Keratinocyte (primary cell): Measurements from ENCODE around the gene SLC31A2. TPM values are rescaled to one million over a fixed set of nuclear protein-coding genes. Genes with fewer than 3 reads are reported as not detected.

Experiments
- DNase-seq: peaks from one replicate; pipeline ENCODE4 v3.0.0-alpha.2; 2011; ENCODE audit warnings: low read depth, missing footprints, low spot score
- FAIRE-seq: peaks from 2 replicates; lab custom pipeline; 2011; peaks lifted over from hg19 to GRCh38; lab: Jason Lieb, UNC
- H2AFZ ChIP-seq: 2 replicates; pipeline ENCODE4 v1.6.0; 2012; ENCODE audit warnings: low read length, control low read depth, inconsistent platforms; ENCODE audit not compliant: control insufficient read depth
- H3K27ac ChIP-seq: 2 replicates; pipeline ENCODE4 v1.5.1; 2011; ENCODE audit warnings: low read length; ENCODE audit not compliant: control insufficient read depth, insufficient read depth
- H3K27me3 ChIP-seq: 3 replicates; pipeline ENCODE4 v1.6.0; 2011; ENCODE audit warnings: low read length; ENCODE audit not compliant: control insufficient read depth, insufficient read depth; ENCODE audit errors: extremely low read depth
- H3K36me3 ChIP-seq, 2 experiments: 2 replicates in 1 of 2; 3 replicates in 1 of 2; pipeline ENCODE4 v1.5.1; 2011; ENCODE audit warnings: low read length in 2 of 2, mild to moderate bottlenecking in 1 of 2; ENCODE audit not compliant: control insufficient read depth in 2 of 2, insufficient read depth in 2 of 2; ENCODE audit errors: extremely low read depth in 1 of 2
- H3K4me1 ChIP-seq: 3 replicates; pipeline ENCODE4 v1.5.1; 2011; ENCODE audit warnings: low read length; ENCODE audit not compliant: control insufficient read depth, insufficient read depth; ENCODE audit errors: extremely low read depth
- H3K4me2 ChIP-seq: 3 replicates; pipeline ENCODE4 v1.6.0; 2011; ENCODE audit warnings: low read depth, low read length; ENCODE audit not compliant: control insufficient read depth, insufficient read depth; ENCODE audit errors: extremely low read depth
- H3K4me3 ChIP-seq, 3 experiments: fragments of 200-600 bp in 1 of 3; sonication (generic) in 1 of 3; 2 replicates in 2 of 3; 3 replicates in 1 of 3; pipeline ENCODE4 v1.5.1; 2011 to 2016; ENCODE audit warnings: low read length in 3 of 3, mild to moderate bottlenecking in 3 of 3, control low read depth in 2 of 3, inconsistent platforms in 1 of 3, low read depth in 1 of 3, mixed read lengths in 1 of 3, mixed run types in 1 of 3, moderate library complexity in 1 of 3; ENCODE audit not compliant: control insufficient read depth in 2 of 3, insufficient read depth in 2 of 3; ENCODE audit errors: extremely low read depth in 1 of 3
- H3K79me2 ChIP-seq: 2 replicates; pipeline ENCODE4 v1.6.0; 2012; ENCODE audit warnings: low read length; ENCODE audit not compliant: control insufficient read depth, insufficient read depth
- H3K9ac ChIP-seq: 3 replicates; pipeline ENCODE4 v1.6.0; 2011; ENCODE audit warnings: low read length; ENCODE audit not compliant: control insufficient read depth, insufficient read depth; ENCODE audit errors: extremely low read depth
- H3K9me1 ChIP-seq: 3 replicates; pipeline ENCODE4 v1.6.0; 2011; ENCODE audit warnings: low read length; ENCODE audit not compliant: control insufficient read depth, insufficient read depth; ENCODE audit errors: extremely low read depth
- H3K9me3 ChIP-seq: 2 replicates; pipeline ENCODE4 v1.5.1; 2012; ENCODE audit warnings: low read depth, low read length; ENCODE audit not compliant: control insufficient read depth
- H4K20me1 ChIP-seq: 3 replicates; pipeline ENCODE4 v1.6.0; 2011; ENCODE audit warnings: low read length; ENCODE audit not compliant: control insufficient read depth, insufficient read depth; ENCODE audit errors: extremely low read depth
- CTCF ChIP-seq, 3 experiments: IDR thresholded peaks in 1 of 3; conservative IDR thresholded peaks in 1 of 3; optimal IDR thresholded peaks in 1 of 3; 2 replicates in 2 of 3; 3 replicates in 1 of 3; pipeline versions ENCODE3 to v1.5.1; 2011; ENCODE audit warnings: low read length in 3 of 3, mild to moderate bottlenecking in 3 of 3, moderate library complexity in 2 of 3, control low read depth in 1 of 3, inconsistent platforms in 1 of 3; ENCODE audit not compliant: insufficient read depth in 2 of 3; ENCODE audit errors: extremely low read depth in 1 of 3
- EZH2 ChIP-seq: IDR thresholded peaks from one replicate; pipeline ENCODE4 v1.6.1; 2012; ENCODE audit warnings: inconsistent platforms, mild to moderate bottlenecking, low read length, moderate library complexity
- dilution Hi-C: fragments of 300-500 bp; cut with MboI; formaldehyde crosslinking; loops from one replicate; pipeline ENCODE4 v1.7.0; 2020; ENCODE audit warnings: low sequenced_read_pairs; ENCODE audit not compliant: extremely low pct_ligation_motif_present
- polyA plus RNA-seq, 5 experiments: library from polyadenylated mRNA; depleted of rRNA in 3 of 5; stranded (reverse) in 3 of 5; stranded (forward) in 1 of 5; unstranded in 1 of 5; fragments of >200 nt; gene quantifications; 1 replicate in 1 of 5; 2 replicates in 3 of 5; 3 replicates in 1 of 5; pipeline versions ENCODE4 v1.2.1 to v1.2.3, GENCODE V29; 2011 to 2012; ENCODE audit warnings: missing spikeins in 2 of 5, low read depth in 1 of 5, low replicate concordance in 1 of 5

The SLC31A2 gene
- polyA plus RNA-seq, 1 donor (not counting 4 experiments of a cell fraction or from before 2014, with no cell fraction given): 111 TPM

- dilution Hi-C loops: no loop called here
- TF ChIP-seq EZH2 (no peak), CTCF (optimal IDR thresholded peaks at IDR 0.05 in 1 of 3, IDR thresholded peaks at IDR 0.05 in 1 of 3, conservative IDR thresholded peaks at IDR 0.05 in 1 of 3; ENCODE audit: extremely low read depth in 1 of 3, insufficient read depth in 2 of 3, low read length in 3 of 3) (no peak)
- Histone ChIP-seq H3K27me3 (no peaks in the 10 kb centered on the region), H3K27ac (peak overlapping the region; percentile 83), H3K9me3 (no peaks in the 10 kb centered on the region), H3K9ac (no peak overlapping the region), H3K36me3 (peaks cover 21 to 46% of the 10 kb centered on the region in 2 experiments), H3K4me3 (no peak overlapping the region), H2AFZ (no peak overlapping the region), H3K4me2 (no peak overlapping the region), H4K20me1 (no peaks in the 10 kb centered on the region), H3K79me2 (no peaks in the 10 kb centered on the region), H3K9me1 (no peaks in the 10 kb centered on the region), H3K4me1 (peaks cover 36% of the 10 kb centered on the region)
- no peak for FAIRE-seq
- no peak for DNase-seq
Measured at GRCh38 chr9:113183956-113184488, 33.2 kb downstream of the SLC31A2 start.

GRCh38 chr9:113184539-113184938 lies 33.7 kb downstream of the SLC31A2 start:
- Histone ChIP-seq H3K79me2 (no peaks in the 10 kb centered on the region), H3K4me2 (no peak overlapping the region), H2AFZ (no peak overlapping the region), H3K9me3 (no peaks in the 10 kb centered on the region), H3K27ac (peak overlapping the region; percentile 83), H3K4me3 (no peak overlapping the region), H4K20me1 (no peaks in the 10 kb centered on the region), H3K9me1 (no peaks in the 10 kb centered on the region), H3K9ac (no peak overlapping the region), H3K27me3 (no peaks in the 10 kb centered on the region), H3K36me3 (peaks cover 21 to 46% of the 10 kb centered on the region in 2 experiments), H3K4me1 (peaks cover 36% of the 10 kb centered on the region)
- no peak for TF ChIP-seq EZH2
- dilution Hi-C loops: no loop called here
- no peak for FAIRE-seq
- DNase-seq: no peak

- H3K79me2 ChIP-seq: no peaks in the 10 kb centered on the region
- no peaks in the 10 kb centered on the region for H4K20me1 ChIP-seq
- H3K36me3 ChIP-seq: peaks cover 18 to 42% of the 10 kb centered on the region in 2 experiments
- no peak overlapping the region for H3K4me3 ChIP-seq
- H3K27ac ChIP-seq: peak overlapping the region; percentile 83
- TF ChIP-seq CTCF (optimal IDR thresholded peaks at IDR 0.05 in 1 of 3, IDR thresholded peaks at IDR 0.05 in 1 of 3, conservative IDR thresholded peaks at IDR 0.05 in 1 of 3; ENCODE audit: extremely low read depth in 1 of 3, insufficient read depth in 2 of 3, low read length in 3 of 3): no peak
- no peak for TF ChIP-seq EZH2
- peaks cover 36% of the 10 kb centered on the region for H3K4me1 ChIP-seq
- no peak overlapping the region for H2AFZ ChIP-seq
- peak overlapping the region; percentile 4 for H3K4me2 ChIP-seq
- no peak overlapping the region for H3K9ac ChIP-seq
- no peaks in the 10 kb centered on the region for H3K9me1 ChIP-seq
- H3K27me3 ChIP-seq: no peaks in the 10 kb centered on the region
- no peak for FAIRE-seq
- dilution Hi-C loops: no loop called here
- no peaks in the 10 kb centered on the region for H3K9me3 ChIP-seq
- no peak for DNase-seq
Measured at GRCh38 chr9:113185271-113185670, 34.5 kb downstream of the SLC31A2 start.
